HCT116 (cell line): ENCODE results near the gene ELP2. TPM values are rescaled to one million over a fixed set of nuclear protein-coding genes. Genes with fewer than 3 reads are reported as not detected.

Source experiments
- ATAC-seq: fragments of 200-7000 bp; cut with Tn5 transposase; 2 replicates; pipeline ENCODE4 v1.9.1; 2020; ENCODE audit warnings: mild to moderate bottlenecking, moderate library complexity
- BruUV-seq: library from RNA; stranded (reverse); fragments of 400-500 nt; replicated peaks from 2 replicates; lab custom pipeline; 2021; lab: Mats Ljungman, UMichigan
- CTCF ChIA-PET: fragments of 300-600 bp; sonication (Branson Sonifier 250); formaldehyde crosslinking; loops from one replicate; lab custom pipeline; 2021; ENCODE audit warnings: antibody characterized with exemption; lab: Charles Lee
- POLR2A ChIA-PET: fragments of 300-600, 350-600 bp; sonication (Branson Sonifier 250); formaldehyde crosslinking; loops from one replicate; lab custom pipeline; 2021; ENCODE audit warnings: antibody characterized with exemption; lab: Charles Lee
- RAD21 ChIA-PET, 2 experiments: fragments of 300-600 bp; sonication (Branson Sonifier 250); formaldehyde crosslinking; loops; one replicate each; lab custom pipeline; 2023; ENCODE audit warnings: low total read pairs in 2 of 2; ENCODE audit not compliant: uncharacterized antibody in 2 of 2, unreplicated experiment in 2 of 2, low non-redundant PET in 1 of 2; lab: Charles Lee
- DNase-seq: peaks from one replicate; pipeline ENCODE4 v3.0.0-alpha.2; 2010; ENCODE audit warnings: low read depth, low spot score
- H2AFZ ChIP-seq: fragments of 200-600 bp; shearing (Covaris generic), sonication (generic); 2 replicates; pipeline ENCODE4 v1.6.1; 2017; ENCODE audit warnings: low read depth, mixed run types, mixed read lengths, antibody characterized with exemption, low read length; ENCODE audit not compliant: poor library complexity, severe bottlenecking
- H3K27ac ChIP-seq: 2 replicates; pipeline ENCODE4 v1.5.1; 2012; ENCODE audit warnings: low read depth, low read length
- H3K27me3 ChIP-seq: fragments of 200-600 bp; sonication (generic); 2 replicates; pipeline ENCODE4 v1.6.1; 2016; ENCODE audit warnings: mixed run types, low read length, mixed read lengths; ENCODE audit not compliant: insufficient read depth
- H3K36me3 ChIP-seq, 2 experiments: fragments of 200-500 bp in 1 of 2; fragments of 200-600 bp in 1 of 2; sonication (Bioruptor generic) in 1 of 2; sonication (generic) in 1 of 2; 2 replicates each; pipeline versions ENCODE4 v1.5.1 to v1.6.1; 2014 to 2016; ENCODE audit warnings: low read length in 2 of 2, inconsistent platforms in 1 of 2, mixed read lengths in 1 of 2, mixed run types in 1 of 2; ENCODE audit not compliant: insufficient read depth in 2 of 2, control insufficient read depth in 1 of 2
- H3K4me1 ChIP-seq, 2 experiments: fragments of 200-600 bp in 1 of 2; sonication (generic) in 1 of 2; 2 replicates each; pipeline versions ENCODE4 v1.5.1 to v1.6.1; 2012 to 2017; ENCODE audit warnings: low read length in 2 of 2, inconsistent platforms in 1 of 2, mild to moderate bottlenecking in 1 of 2, mixed read lengths in 1 of 2, mixed run types in 1 of 2, moderate library complexity in 1 of 2; ENCODE audit not compliant: insufficient read depth in 2 of 2, control insufficient read depth in 1 of 2
- H3K4me2 ChIP-seq: fragments of 200-600 bp; sonication (generic); 2 replicates; pipeline ENCODE4 v1.6.1; 2017; ENCODE audit warnings: mixed run types, low read length, mixed read lengths
- H3K4me3 ChIP-seq, 2 experiments: fragments of 200-600 bp in 1 of 2; sonication (generic) in 1 of 2; replicated peaks in 1 of 2; 2 replicates each; pipeline ENCODE4 v1.5.1; 2011 to 2016; ENCODE audit warnings: low read length in 2 of 2, control low read depth in 1 of 2, low read depth in 1 of 2, mild to moderate bottlenecking in 1 of 2, mixed read lengths in 1 of 2, mixed run types in 1 of 2
- H3K79me2 ChIP-seq: fragments of 200-600 bp; sonication (generic); 2 replicates; pipeline ENCODE4 v1.6.1; 2017; ENCODE audit warnings: mild to moderate bottlenecking, mixed run types, low read length, moderate library complexity, mixed read lengths; ENCODE audit not compliant: insufficient read depth
- H3K9ac ChIP-seq: fragments of 200-600 bp; sonication (generic); 2 replicates; pipeline ENCODE4 v1.6.1; 2016; ENCODE audit warnings: low read length, mixed read lengths
- H3K9me2 ChIP-seq: fragments of 200-600 bp; sonication (generic), shearing (Covaris generic); 2 replicates; pipeline ENCODE4 v1.6.1; 2017; ENCODE audit warnings: mixed run types, mild to moderate bottlenecking, moderate library complexity; ENCODE audit not compliant: insufficient read depth
- H3K9me3 ChIP-seq, 2 experiments: fragments of 200-500 bp in 1 of 2; fragments of 200-600 bp in 1 of 2; sonication (Bioruptor generic) in 1 of 2; sonication (generic) in 1 of 2; 2 replicates each; pipeline ENCODE4 v1.6.1; 2014 to 2017; ENCODE audit warnings: low read length in 2 of 2, mixed read lengths in 2 of 2, inconsistent platforms in 1 of 2, low read depth in 1 of 2, mild to moderate bottlenecking in 1 of 2, mixed run types in 1 of 2, moderate library complexity in 1 of 2; ENCODE audit not compliant: control insufficient read depth in 1 of 2, insufficient read depth in 1 of 2
- H4K20me1 ChIP-seq: fragments of 200-600 bp; sonication (generic), shearing (Covaris generic); 2 replicates; pipeline ENCODE4 v1.6.1; 2017; ENCODE audit warnings: mixed run types, mild to moderate bottlenecking, moderate library complexity; ENCODE audit not compliant: insufficient read depth
- CBX3 ChIP-seq: IDR thresholded peaks from 2 replicates; pipeline ENCODE4 v1.6.1; 2012; ENCODE audit warnings: low read depth
- CEBPB ChIP-seq: IDR thresholded peaks from 2 replicates; pipeline ENCODE4 v1.6.1; 2012; ENCODE audit warnings: low read depth
- EGR1 ChIP-seq: IDR thresholded peaks from 2 replicates; pipeline ENCODE4 v1.6.1; 2012; ENCODE audit warnings: low read depth
- ELF1 ChIP-seq: IDR thresholded peaks from 2 replicates; pipeline ENCODE4 v1.6.1; 2012; ENCODE audit warnings: low read depth, borderline replicate concordance
- FOSL1 ChIP-seq: IDR thresholded peaks from 2 replicates; pipeline ENCODE4 v1.6.1; 2012; ENCODE audit warnings: low read depth
- JUND ChIP-seq: IDR thresholded peaks from 2 replicates; pipeline ENCODE4 v1.6.1; 2012
- MAX ChIP-seq: IDR thresholded peaks from 2 replicates; pipeline ENCODE4 v1.6.1; 2012
- POLR2A ChIP-seq: IDR thresholded peaks from 2 replicates; pipeline ENCODE4 v1.7.0; 2011; ENCODE audit warnings: borderline replicate concordance; ENCODE audit not compliant: insufficient read depth, insufficient read length; ENCODE audit errors: extremely low read depth
- RAD21 ChIP-seq: IDR thresholded peaks from 2 replicates; pipeline ENCODE4 v1.6.1; 2012; ENCODE audit warnings: low read depth, mild to moderate bottlenecking
- SIN3A ChIP-seq: IDR thresholded peaks from 2 replicates; pipeline ENCODE4 v1.6.1; 2012; ENCODE audit warnings: low read depth
- SRF ChIP-seq: IDR thresholded peaks from 2 replicates; pipeline ENCODE4 v1.6.1; 2012; ENCODE audit warnings: low read depth
- YY1 ChIP-seq: IDR thresholded peaks from 2 replicates; pipeline ENCODE4 v1.6.1; 2011; ENCODE audit warnings: low read length, low read depth, moderate library complexity, mild to moderate bottlenecking; ENCODE audit not compliant: insufficient replicate concordance; ENCODE audit errors: extremely low read depth
- ZFX ChIP-seq: fragments of 450-650 bp; IDR thresholded peaks from 2 replicates; pipeline ENCODE4 v1.6.1; 2017
- ZNF274 ChIP-seq: fragments of 200-500 bp; sonication (Bioruptor generic); IDR thresholded peaks from 2 replicates; pipeline ENCODE4 v1.6.1; 2014; ENCODE audit warnings: mild to moderate bottlenecking, low read depth, low read length, inconsistent platforms
- intact Hi-C: fragments of 100-400 bp; cut with micrococcal nuclease; formaldehyde crosslinking; loops from 2 replicates; pipeline ENCODE4 v1.10.0; 2022
- total RNA-seq: library from RNA; stranded (reverse); gene quantifications from one replicate; pipeline ENCODE4 v1.2.1, GENCODE V29; 2021; ENCODE audit not compliant: unreplicated experiment
- TF ChIP-seq, protein P1 (sequence below), 3 experiments: fragments of 200-600 bp in 1 of 3; sonication (generic) in 1 of 3; IDR thresholded peaks in 2 of 3; conservative IDR thresholded peaks in 1 of 3; 2 replicates each; pipeline ENCODE4 v1.5.1; 2012 to 2017; ENCODE audit warnings: low read depth in 2 of 3, low read length in 2 of 3, antibody characterized with exemption in 1 of 3, borderline replicate concordance in 1 of 3, control low read depth in 1 of 3, mild to moderate bottlenecking in 1 of 3, mixed read lengths in 1 of 3, mixed run types in 1 of 3, moderate library complexity in 1 of 3; ENCODE audit not compliant: insufficient read depth in 1 of 3

The ELP2 gene
- total RNA-seq, 1 experiment from 2014 or later, result 109 TPM

GRCh38 chr18:36191286-36191685 is 61.6 kb downstream of the ELP2 start:
- ChIA-PET CTCF (interaction anchor here (1.0 kb wide), 1 partner anchor 93 kb away, joined by 4 read pairs; no protein-coding TSS in a partner anchor), RAD21 (no interaction called here), POLR2A (no interaction called here)
- no peaks in the 10 kb centered on the region for H4K20me1 ChIP-seq
- no peak overlapping the region for H3K9ac ChIP-seq
- TF ChIP-seq ELF1 (no peak), SIN3A (no peak), CEBPB (no peak), ZFX (no peak), RAD21 (no peak), CBX3 (no peak)
- TF ChIP-seq, protein P1, sequence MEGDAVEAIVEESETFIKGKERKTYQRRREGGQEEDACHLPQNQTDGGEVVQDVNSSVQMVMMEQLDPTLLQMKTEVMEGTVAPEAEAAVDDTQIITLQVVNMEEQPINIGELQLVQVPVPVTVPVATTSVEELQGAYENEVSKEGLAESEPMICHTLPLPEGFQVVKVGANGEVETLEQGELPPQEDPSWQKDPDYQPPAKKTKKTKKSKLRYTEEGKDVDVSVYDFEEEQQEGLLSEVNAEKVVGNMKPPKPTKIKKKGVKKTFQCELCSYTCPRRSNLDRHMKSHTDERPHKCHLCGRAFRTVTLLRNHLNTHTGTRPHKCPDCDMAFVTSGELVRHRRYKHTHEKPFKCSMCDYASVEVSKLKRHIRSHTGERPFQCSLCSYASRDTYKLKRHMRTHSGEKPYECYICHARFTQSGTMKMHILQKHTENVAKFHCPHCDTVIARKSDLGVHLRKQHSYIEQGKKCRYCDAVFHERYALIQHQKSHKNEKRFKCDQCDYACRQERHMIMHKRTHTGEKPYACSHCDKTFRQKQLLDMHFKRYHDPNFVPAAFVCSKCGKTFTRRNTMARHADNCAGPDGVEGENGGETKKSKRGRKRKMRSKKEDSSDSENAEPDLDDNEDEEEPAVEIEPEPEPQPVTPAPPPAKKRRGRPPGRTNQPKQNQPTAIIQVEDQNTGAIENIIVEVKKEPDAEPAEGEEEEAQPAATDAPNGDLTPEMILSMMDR (IDR thresholded peaks at IDR 0.05 in 2 of 3, conservative IDR thresholded peaks at IDR 0.05 in 1 of 3; ENCODE audit: borderline replicate concordance in 1 of 3, insufficient read depth in 1 of 3, low read depth in 2 of 3, low read length in 2 of 3), result no peak
- no peak overlapping the region for H3K4me3 ChIP-seq
- no peaks in the 10 kb centered on the region; a peak in 1 of 4 replicates for H3K36me3 ChIP-seq
- intact Hi-C loops, result no loop called here
- no peak for DNase-seq
- H3K9me2 ChIP-seq, result no peaks in the 10 kb centered on the region
- no peak overlapping the region for H3K27ac ChIP-seq
- BruUV-seq, result no TSS peak
- H3K27me3 ChIP-seq, result no peaks in the 10 kb centered on the region
- peaks cover 12 to 24% of the 10 kb centered on the region in 2 experiments; a peak in 3 of 4 replicates for H3K4me1 ChIP-seq
- H2AFZ ChIP-seq, result no peak overlapping the region
- ATAC-seq, result no peak
- H3K4me2 ChIP-seq, result no peak overlapping the region
- no peaks in the 10 kb centered on the region for H3K9me3 ChIP-seq
- peaks cover 28% of the 10 kb centered on the region for H3K79me2 ChIP-seq

- ChIA-PET POLR2A (no interaction called here), RAD21 (no interaction called here), CTCF (interaction anchor here (1.0 kb wide), 1 partner anchor 93 kb away, joined by 4 read pairs; no protein-coding TSS in a partner anchor)
- Histone ChIP-seq H2AFZ (no peak overlapping the region), H4K20me1 (no peaks in the 10 kb centered on the region), H3K9ac (no peak overlapping the region), H3K4me2 (no peak overlapping the region), H3K27ac (no peak overlapping the region), H3K9me2 (no peaks in the 10 kb centered on the region), H3K79me2 (peaks cover 28% of the 10 kb centered on the region), H3K4me1 (peaks cover 12 to 20% of the 10 kb centered on the region in 2 experiments; a peak in 3 of 4 replicates), H3K27me3 (no peaks in the 10 kb centered on the region), H3K36me3 (no peaks in the 10 kb centered on the region; a peak in 1 of 4 replicates), H3K9me3 (no peaks in the 10 kb centered on the region), H3K4me3 (no peak overlapping the region)
- DNase-seq, result no peak
- TF ChIP-seq ZNF274, result no peak
- no peak for TF ChIP-seq RAD21
- no peak for TF ChIP-seq SRF
- TF ChIP-seq, protein P1 (IDR thresholded peaks at IDR 0.05 in 2 of 3, conservative IDR thresholded peaks at IDR 0.05 in 1 of 3; ENCODE audit: borderline replicate concordance in 1 of 3, insufficient read depth in 1 of 3, low read depth in 2 of 3, low read length in 2 of 3), result no peak
- TF ChIP-seq CEBPB, result no peak
- TF ChIP-seq MAX, result no peak
- no peak for TF ChIP-seq YY1
- TF ChIP-seq FOSL1, result no peak
- no peak for TF ChIP-seq SIN3A
- no peak for TF ChIP-seq EGR1
- no peak for TF ChIP-seq POLR2A
- no peak for TF ChIP-seq JUND
- intact Hi-C loops, result no loop called here
- no peak for ATAC-seq
- BruUV-seq, result no TSS peak
These were observed 62.0 kb downstream of the ELP2 start for GRCh38 chr18:36191711-36192110.
